Posterior vena cava (tissue), 2 donors: ENCODE data around the gene SGCA. TPM values are rescaled to one million over a fixed set of nuclear protein-coding genes. Genes with fewer than 3 reads are reported as not detected.
A peak's percentile ranks its signal among the peaks of the same experiment; 100 is the strongest.

Experiments
- DNase-seq: peaks from one replicate; pipeline ENCODE4 v3.0.0-alpha.2; 2020; ENCODE audit warnings: low spot score
- intact Hi-C, 2 donors: fragments of 100-400 bp; cut with DNase I; formaldehyde crosslinking; loops; one replicate each; pipeline versions ENCODE4 v1.14.1 to v1.14.2; 2022 to 2023
- total RNA-seq, 2 donors: library from RNA; stranded (reverse); fragmentation: NEBNext Ultra II Directional; extraction: Animal tissue kit (Norgen Biotek cat#: 25700); gene quantifications; one replicate each; pipeline ENCODE4 v1.2.1, GENCODE V29; 2021
- donor health status: DM: yes; HTN: yes; CAD: no.
- donor health status: DM: yes; HTN: yes; CAD: no.

Gene SGCA
- total RNA-seq, 2 donors from 2014 or later: 87.9 to 99.0 TPM

DNA sequence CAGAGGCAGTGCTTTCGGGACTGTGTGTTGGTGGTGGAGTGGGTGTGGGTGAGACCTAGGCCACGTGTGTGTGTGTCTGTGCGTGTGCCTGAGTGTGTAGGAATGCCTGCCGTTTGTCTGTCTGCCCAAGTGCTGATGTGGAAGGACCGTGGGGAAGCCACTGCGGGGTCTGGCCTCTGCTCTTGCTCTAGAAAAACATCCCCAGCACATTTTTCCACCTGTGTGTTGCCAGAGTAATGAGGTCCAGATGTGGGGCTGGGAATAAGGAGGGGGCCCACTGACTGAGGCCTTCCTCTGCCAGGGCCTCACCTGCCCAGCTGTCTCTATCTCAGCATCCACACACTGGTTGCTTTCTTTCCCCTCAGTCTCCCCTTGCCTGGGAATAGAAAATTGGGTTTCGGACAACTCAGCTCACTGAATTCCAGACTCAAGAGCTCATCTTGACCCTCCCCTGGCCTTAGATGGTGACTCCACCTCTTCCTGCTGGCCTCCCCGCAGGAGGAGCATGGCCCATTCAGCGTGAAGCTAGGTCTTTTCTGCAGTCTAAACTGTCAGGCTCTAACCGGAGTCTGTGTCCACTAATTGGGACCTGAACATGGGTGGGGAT lies 7.6 kb downstream of the SGCA start:
- no peak for DNase-seq
- intact Hi-C loops: no loop called here

GRCh38 chr17:50174444-50174843 lies 8.6 kb downstream of the SGCA start:
- intact Hi-C loops: no loop called here
- DNase-seq: no peak

DNA sequence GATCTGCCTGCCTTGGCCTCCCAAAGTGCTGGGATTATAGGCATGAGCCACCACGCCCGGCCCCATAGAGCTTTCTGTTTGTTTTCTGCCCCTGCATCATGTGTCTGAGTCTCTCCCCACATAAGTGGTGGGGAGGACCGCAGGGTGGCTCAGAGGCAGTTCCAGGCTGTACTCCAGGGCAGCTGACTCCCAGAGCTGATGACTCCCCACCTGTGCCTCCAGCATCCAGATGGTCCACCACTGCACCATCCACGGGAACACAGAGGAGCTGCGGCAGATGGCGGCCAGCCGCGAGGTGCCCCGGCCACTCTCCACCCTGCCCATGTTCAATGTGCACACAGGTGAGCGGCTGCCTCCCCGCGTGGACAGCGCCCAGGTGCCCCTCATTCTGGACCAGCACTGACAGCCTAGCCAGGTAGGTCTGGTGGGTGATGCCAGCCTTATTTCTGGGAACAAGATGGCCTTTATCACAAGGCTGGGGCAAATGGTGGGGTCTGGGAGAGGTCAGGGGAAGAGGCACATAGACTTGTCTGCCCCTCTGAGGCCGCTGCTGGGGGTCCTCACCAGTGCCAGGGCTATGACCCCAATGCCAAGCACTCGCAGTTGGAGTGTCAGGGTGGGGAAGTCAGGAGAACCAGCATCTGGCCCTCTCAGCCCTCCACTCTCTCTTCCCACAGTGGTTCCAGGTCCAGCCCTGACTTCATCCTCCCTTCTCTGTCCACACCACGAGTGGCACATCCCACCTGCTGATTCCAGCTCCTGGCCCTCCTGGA lies 9.4 kb downstream of the SGCA start:
- intact Hi-C loops: no loop called here
- DNase-seq: no peak

- DNase-seq: no peak
- intact Hi-C loops: no loop called here
Observed at GRCh38 chr17:50176559-50177357, 11.0 kb downstream of the SGCA start.

DNA sequence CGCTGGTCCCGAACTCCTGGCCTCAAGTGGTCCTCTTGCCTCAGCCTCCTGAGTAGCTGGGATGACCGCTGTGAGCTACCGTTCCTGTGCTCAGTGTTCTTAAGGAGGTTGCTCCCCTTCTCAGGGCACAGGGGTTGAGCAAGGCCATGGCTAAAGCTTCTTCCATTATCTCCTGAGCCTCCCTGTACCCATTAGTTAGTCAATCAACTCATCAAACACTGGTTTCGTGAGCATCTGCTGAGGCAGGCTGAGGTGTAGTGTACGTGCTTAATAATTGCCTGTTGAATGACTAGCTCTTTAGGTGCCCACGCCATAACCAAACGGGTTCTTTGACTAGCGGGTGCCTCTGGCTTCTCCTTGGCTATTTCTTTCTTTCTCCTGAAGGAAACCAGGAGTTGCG lies 11.7 kb downstream of the SGCA start:
- intact Hi-C loops: no loop called here
- no peak for DNase-seq

- intact Hi-C loops: no loop called here
- peak; percentile 93 for DNase-seq
Observed at GRCh38 chr17:50177983-50178834, 12.4 kb downstream of the SGCA start.

GRCh38 chr17:50180111-50180510 lies 14.3 kb downstream of the SGCA start:
- intact Hi-C loops: no loop called here
- DNase-seq: no peak

DNA sequence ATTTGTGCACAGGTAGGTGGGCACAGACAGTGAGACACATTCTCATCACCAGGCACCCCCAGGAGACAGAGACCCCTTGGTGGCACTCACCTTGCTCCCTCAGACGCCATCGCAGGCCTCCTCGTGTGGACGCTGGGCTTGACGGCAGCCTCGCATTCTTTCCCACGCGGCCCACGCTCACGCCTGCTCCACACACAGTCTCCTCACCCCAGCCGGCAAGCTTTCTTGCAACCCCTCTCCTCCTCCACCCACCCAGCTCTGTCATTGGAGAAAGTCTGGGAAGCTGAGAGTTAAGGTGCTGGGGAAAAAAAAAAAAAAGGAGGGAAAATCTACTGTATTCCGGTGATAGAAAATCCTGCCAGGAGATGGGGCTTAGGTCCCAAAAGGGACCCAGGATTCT lies 14.8 kb downstream of the SGCA start:
- intact Hi-C loops: no loop called here
- DNase-seq: no peak

GRCh38 chr17:50181144-50181543 lies 15.3 kb downstream of the SGCA start:
- no peak for DNase-seq
- intact Hi-C loops: no loop called here

DNA sequence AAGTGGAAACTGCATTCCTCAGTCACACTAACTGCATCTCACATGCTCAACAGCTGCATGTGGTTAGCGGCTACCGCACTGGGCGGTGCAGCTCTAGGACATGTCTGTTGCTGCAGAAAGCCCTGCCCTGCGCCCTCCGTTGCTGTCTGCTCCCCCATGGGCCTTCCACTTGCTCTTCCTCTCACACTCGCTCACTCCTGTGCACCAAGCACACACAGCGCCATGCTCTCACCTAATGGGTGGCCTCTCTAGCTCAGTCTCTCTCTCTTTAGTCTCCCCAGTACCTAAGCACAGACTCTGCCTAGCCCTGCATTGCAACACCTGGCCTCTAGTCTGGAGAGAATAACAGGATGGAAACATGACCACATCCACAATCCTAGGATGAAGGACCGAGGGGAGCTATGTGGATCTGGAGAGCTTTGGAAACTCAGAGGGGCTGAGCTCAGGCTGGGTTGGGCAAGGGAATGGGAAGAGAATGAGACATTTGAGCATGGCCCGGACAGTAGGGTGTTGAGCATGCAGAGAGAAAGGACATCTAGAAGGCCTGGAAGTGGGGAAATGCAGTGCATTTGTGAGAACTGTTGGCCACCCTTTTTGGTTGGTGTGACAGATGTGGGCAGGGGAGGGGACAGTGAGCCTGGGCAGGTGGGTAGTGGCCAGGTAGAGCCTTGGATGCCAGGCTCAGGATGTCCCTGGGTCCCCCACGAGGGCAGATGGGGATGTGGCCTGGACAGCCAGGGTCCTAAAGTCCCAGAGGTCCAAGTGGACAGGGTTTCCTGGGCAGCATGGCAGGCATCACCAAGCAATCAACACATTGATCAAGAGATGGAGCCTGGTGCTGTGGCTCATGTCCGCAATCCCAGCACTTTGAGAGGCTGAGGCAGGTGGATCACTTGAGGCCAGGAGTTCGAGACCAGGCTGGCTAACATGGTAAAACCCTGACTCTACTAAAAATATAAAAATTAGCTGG lies 16.1 kb downstream of the SGCA start:
- intact Hi-C loops: no loop called here
- DNase-seq: no peak

DNA sequence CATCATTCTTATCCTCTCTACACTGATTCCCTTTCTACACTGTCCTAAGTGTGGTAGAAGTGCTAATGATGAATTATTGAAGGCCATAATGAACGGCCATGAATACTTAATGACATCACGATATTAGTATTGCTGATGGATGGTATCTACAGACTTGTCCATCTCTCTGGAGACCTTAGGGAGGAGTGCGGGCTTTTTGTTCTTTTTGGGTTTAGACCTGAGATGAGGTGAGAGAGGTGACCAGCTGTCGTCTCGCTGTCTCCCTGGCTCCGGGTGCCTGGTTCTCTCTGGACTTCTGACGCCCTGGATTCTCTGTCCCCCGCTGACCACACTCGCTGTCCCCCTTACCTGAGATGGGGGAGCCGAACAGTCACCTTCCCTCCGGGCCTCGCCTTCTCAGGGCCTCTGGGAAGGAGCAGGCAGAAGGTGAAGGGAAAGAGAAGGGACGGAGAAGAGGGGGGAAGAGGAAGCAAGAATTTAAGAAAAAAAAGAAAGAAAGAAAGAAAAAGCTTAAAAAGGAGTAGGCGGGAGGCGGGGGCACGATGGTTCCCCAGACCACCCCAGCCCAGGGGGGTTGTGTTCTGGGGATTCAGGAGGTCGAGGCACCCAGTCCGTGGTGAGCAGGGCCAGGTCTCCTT lies 17.1 kb downstream of the SGCA start:
- intact Hi-C loops: no loop called here
- no peak for DNase-seq

DNA sequence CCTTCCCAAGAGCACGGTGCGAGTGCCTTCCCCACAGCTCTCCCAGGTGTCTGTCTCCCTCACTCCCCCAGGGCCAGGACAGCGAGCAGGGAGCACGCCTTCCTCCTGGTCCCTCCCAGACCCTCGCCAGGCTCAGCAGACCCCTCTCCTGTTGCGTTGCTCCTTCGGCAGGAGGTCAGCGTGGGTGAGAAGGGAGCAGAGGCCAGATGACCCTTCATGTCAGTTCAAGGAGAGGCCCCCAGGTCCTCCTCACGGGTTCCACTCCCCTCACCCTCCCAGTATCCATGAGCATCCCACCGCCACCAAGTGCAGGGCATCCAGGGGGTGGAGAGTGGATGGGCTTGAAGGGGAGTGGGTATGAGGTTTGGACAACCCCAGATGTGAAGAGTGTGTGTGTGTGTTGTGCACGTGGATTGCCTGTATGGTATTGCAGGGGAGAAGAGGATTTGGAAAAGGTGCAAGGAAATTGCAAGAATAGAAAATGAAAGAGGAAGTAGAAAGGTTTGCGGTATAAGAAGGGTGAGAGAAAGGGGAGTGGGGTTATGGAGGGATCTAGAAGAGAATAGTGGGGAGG lies 17.7 kb downstream of the SGCA start:
- no peak for DNase-seq
- intact Hi-C loops: no loop called here

DNA sequence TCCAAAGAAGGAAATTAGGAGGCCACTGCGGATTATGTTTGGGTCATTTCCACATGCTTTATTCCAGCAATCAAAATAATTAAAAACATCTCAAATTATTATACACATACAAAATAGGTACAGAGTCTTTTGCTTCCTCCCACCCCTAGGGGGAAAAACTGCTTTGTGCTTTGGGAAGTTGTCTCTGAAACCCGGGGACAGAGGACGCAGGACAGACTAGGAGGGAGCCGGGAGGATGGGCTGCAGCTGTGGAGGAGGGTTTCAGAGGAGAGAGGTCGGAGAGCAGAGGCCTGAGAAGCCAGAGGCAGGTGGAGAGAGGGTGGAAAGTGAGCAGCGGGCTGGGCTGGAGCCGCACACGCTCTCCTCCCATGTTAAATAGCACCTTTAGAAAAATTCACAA lies 18.3 kb downstream of the SGCA start:
- intact Hi-C loops: no loop called here
- DNase-seq: no peak

- DNase-seq: no peak
- intact Hi-C loops: no loop called here
Observed at GRCh38 chr17:50184611-50185398, 19.0 kb downstream of the SGCA start.

DNA sequence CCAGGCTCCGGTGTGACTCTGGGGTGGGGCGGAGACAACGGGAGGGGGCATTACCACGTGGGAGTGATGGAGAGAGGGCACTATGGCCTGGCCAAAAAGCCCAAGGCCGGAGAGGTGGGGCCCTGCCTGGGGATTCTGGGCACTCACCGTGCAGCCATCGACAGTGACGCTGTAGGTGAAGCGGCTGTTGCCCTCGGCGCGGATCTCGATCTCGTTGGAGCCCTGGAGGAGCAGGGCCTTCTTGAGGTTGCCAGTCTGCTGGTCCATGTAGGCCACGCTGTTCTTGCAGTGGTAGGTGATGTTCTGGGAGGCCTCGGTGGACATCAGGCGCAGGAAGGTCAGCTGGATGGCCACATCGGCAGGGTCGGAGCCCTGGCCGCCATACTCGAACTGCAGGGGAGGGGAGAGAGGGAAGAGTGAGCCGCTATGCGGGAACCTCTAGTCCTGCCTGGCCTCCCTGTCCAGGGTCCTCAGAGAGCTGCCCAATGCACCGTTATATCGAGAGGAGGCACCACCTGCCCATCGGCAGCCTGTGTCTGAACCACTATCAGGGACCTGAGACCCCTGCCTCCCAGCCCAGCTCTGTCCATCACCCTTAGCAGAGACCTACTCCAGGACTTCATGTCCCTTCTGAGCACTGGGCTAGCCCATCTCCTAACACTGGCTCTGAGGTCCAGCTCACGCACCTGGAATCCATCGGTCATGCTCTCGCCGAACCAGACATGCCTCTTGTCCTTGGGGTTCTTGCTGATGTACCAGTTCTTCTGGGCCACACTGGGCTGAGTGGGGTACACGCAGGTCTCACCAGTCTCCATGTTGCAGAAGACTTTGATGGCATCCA lies 20.0 kb downstream of the SGCA start:
- DNase-seq: no peak
- intact Hi-C loops: no loop called here
